DOHH2 (cell line): ENCODE measurements around the gene CUEDC1.

Experiments
- H3F3A ChIP-seq: fragments of 200-600 bp; sonication (generic), shearing (Covaris generic); 2 replicates; pipeline ENCODE4 v1.6.0; 2016; ENCODE audit warnings: antibody characterized with exemption, mild to moderate bottlenecking; ENCODE audit not compliant: control insufficient read depth, insufficient read depth
- H3K27ac ChIP-seq: fragments of 200-600 bp; sonication (generic); 2 replicates; pipeline ENCODE4 v1.5.1; 2014; ENCODE audit warnings: low read depth, mild to moderate bottlenecking, low read length, moderate library complexity
- H3K27me3 ChIP-seq: fragments of 200-600 bp; sonication (generic); 2 replicates; pipeline ENCODE4 v1.6.1; 2014; ENCODE audit warnings: mild to moderate bottlenecking, low read length, mixed read lengths; ENCODE audit not compliant: control insufficient read depth
- H3K36me3 ChIP-seq: fragments of 200-600 bp; sonication (generic); 2 replicates; pipeline ENCODE4 v1.6.1; 2014; ENCODE audit warnings: mild to moderate bottlenecking, low read length, moderate library complexity, mixed read lengths; ENCODE audit not compliant: control insufficient read depth
- H3K4me1 ChIP-seq: fragments of 200-600 bp; sonication (generic); 2 replicates; pipeline ENCODE4 v1.6.1; 2014; ENCODE audit warnings: mild to moderate bottlenecking, low read length, mixed read lengths; ENCODE audit not compliant: control insufficient read depth
- H3K4me2 ChIP-seq: fragments of 200-600 bp; sonication (generic); 2 replicates; pipeline ENCODE4 v1.6.0; 2014; ENCODE audit warnings: mild to moderate bottlenecking, low read length, moderate library complexity
- H3K4me3 ChIP-seq: fragments of 200-600 bp; sonication (generic); 2 replicates; pipeline ENCODE4 v1.5.1; 2014; ENCODE audit warnings: mild to moderate bottlenecking, low read length, mixed read lengths
- H3K79me2 ChIP-seq: fragments of 200-600 bp; sonication (generic); 2 replicates; pipeline ENCODE4 v1.6.1; 2014; ENCODE audit warnings: mild to moderate bottlenecking, low read length, mixed read lengths; ENCODE audit not compliant: control insufficient read depth
- H3K9me2 ChIP-seq: fragments of 200-600 bp; sonication (generic); replicated peaks from 2 replicates; pipeline ENCODE4 v1.6.1; 2014; ENCODE audit warnings: mild to moderate bottlenecking, low read length, mixed read lengths; ENCODE audit not compliant: control insufficient read depth
- H3K9me3 ChIP-seq: fragments of 200-600 bp; sonication (generic); 2 replicates; pipeline ENCODE4 v1.6.1; 2014; ENCODE audit warnings: antibody characterized with exemption, low read length, mixed read lengths; ENCODE audit not compliant: control insufficient read depth, insufficient read depth
- H4K20me1 ChIP-seq: fragments of 200-600 bp; sonication (generic); 2 replicates; pipeline ENCODE4 v1.6.0; 2014; ENCODE audit warnings: low read depth, mild to moderate bottlenecking, antibody characterized with exemption, low read length, moderate library complexity; ENCODE audit not compliant: control insufficient read depth, insufficient read depth
- EZH2phosphoT487 ChIP-seq: fragments of 200-600 bp; sonication (generic); IDR thresholded peaks from 2 replicates; pipeline ENCODE4 v1.6.1; 2017; ENCODE audit warnings: borderline replicate concordance, mild to moderate bottlenecking, antibody characterized with exemption, low read length, moderate library complexity, mixed read lengths
- TF ChIP-seq, protein P1 (sequence below): fragments of 200-600 bp; sonication (generic); IDR thresholded peaks from one replicate; pipeline ENCODE4 v1.5.1; 2014; ENCODE audit warnings: antibody characterized with exemption, mild to moderate bottlenecking, low read depth, low read length; ENCODE audit not compliant: poor library complexity, severe bottlenecking

CUEDC1 gene

GRCh38 chr17:57855391-57856035 lies 99.7 kb downstream of the CUEDC1 start:
- TF ChIP-seq EZH2phosphoT487, result no peak
- TF ChIP-seq, protein P1, sequence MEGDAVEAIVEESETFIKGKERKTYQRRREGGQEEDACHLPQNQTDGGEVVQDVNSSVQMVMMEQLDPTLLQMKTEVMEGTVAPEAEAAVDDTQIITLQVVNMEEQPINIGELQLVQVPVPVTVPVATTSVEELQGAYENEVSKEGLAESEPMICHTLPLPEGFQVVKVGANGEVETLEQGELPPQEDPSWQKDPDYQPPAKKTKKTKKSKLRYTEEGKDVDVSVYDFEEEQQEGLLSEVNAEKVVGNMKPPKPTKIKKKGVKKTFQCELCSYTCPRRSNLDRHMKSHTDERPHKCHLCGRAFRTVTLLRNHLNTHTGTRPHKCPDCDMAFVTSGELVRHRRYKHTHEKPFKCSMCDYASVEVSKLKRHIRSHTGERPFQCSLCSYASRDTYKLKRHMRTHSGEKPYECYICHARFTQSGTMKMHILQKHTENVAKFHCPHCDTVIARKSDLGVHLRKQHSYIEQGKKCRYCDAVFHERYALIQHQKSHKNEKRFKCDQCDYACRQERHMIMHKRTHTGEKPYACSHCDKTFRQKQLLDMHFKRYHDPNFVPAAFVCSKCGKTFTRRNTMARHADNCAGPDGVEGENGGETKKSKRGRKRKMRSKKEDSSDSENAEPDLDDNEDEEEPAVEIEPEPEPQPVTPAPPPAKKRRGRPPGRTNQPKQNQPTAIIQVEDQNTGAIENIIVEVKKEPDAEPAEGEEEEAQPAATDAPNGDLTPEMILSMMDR, result no peak
- Histone ChIP-seq H3K9me3 (no peaks in the 10 kb centered on the region), H3K36me3 (no peaks in the 10 kb centered on the region), H3K27ac (no peak overlapping the region), H3K9me2 (no peaks in the 10 kb centered on the region), H3K27me3 (peaks cover 24% of the 10 kb centered on the region), H3K4me2 (no peak overlapping the region), H3K79me2 (peaks cover 7% of the 10 kb centered on the region), H3K4me1 (peaks cover 16% of the 10 kb centered on the region), H3K4me3 (no peak overlapping the region), H4K20me1 (no peaks in the 10 kb centered on the region), H3F3A (no peaks in the 10 kb centered on the region)

- Histone ChIP-seq H4K20me1 (no peaks in the 10 kb centered on the region), H3F3A (no peaks in the 10 kb centered on the region), H3K27ac (no peak overlapping the region), H3K4me3 (no peak overlapping the region), H3K9me3 (no peaks in the 10 kb centered on the region), H3K79me2 (peaks cover 24% of the 10 kb centered on the region), H3K9me2 (no peaks in the 10 kb centered on the region), H3K4me1 (peaks cover 23% of the 10 kb centered on the region), H3K36me3 (peaks cover 10% of the 10 kb centered on the region), H3K27me3 (peaks cover 7% of the 10 kb centered on the region), H3K4me2 (no peak overlapping the region)
- TF ChIP-seq EZH2phosphoT487, result no peak
- TF ChIP-seq, protein P1, result no peak
These were observed 101.5 kb downstream of the CUEDC1 start for GRCh38 chr17:57853695-57854094.

DNA sequence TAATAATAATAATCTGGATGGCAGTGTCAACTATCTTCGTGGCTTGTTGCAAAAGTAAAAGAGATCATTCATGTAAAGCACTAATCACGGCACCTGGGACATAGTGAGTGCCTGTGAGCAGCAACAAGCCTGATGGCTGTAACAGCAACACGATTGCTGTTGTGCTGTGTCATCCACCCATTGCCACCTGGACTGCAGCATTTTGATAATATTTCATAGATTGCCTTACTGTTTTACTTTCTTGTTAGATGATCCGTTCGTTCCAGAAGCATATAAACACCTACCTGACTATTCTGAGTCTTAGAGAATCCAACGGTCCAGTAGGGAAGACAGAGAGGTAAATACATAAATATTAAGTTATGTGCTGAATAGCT lies 102.3 kb downstream of the CUEDC1 start:
- peaks cover 31% of the 10 kb centered on the region for H3K79me2 ChIP-seq
- no peak overlapping the region for H3K4me2 ChIP-seq
- H4K20me1 ChIP-seq, result no peaks in the 10 kb centered on the region
- no peak overlapping the region for H3K27ac ChIP-seq
- no peaks in the 10 kb centered on the region; the same call in 1 of the 2 replicates for H3K27me3 ChIP-seq
- peaks cover 17% of the 10 kb centered on the region for H3K36me3 ChIP-seq
- H3K9me2 ChIP-seq, result no peaks in the 10 kb centered on the region
- H3K4me3 ChIP-seq, result no peak overlapping the region
- H3K4me1 ChIP-seq, result peaks cover 28% of the 10 kb centered on the region
- TF ChIP-seq, protein P1, result no peak
- TF ChIP-seq EZH2phosphoT487, result no peak
- H3F3A ChIP-seq, result no peaks in the 10 kb centered on the region
- no peaks in the 10 kb centered on the region for H3K9me3 ChIP-seq
